HT-29 (cell line): Measurements from ENCODE around the gene SMYD3. TPM values are rescaled to one million over a fixed set of nuclear protein-coding genes. Genes with fewer than 3 reads are reported as not detected.

Source experiments
- DNase-seq: peaks from one replicate; pipeline ENCODE4 v3.0.0-alpha.2; 2015; ENCODE audit warnings: low spot score
- total RNA-seq: library from RNA; depleted of rRNA; stranded (reverse); fragments of >200 nt; shearing (Covaris generic); gene quantifications from 2 replicates; pipeline ENCODE4 v1.2.3, GENCODE V29; 2014

SMYD3 gene
- total RNA-seq, 1 experiment from 2014 or later: 24.3 TPM

DNA sequence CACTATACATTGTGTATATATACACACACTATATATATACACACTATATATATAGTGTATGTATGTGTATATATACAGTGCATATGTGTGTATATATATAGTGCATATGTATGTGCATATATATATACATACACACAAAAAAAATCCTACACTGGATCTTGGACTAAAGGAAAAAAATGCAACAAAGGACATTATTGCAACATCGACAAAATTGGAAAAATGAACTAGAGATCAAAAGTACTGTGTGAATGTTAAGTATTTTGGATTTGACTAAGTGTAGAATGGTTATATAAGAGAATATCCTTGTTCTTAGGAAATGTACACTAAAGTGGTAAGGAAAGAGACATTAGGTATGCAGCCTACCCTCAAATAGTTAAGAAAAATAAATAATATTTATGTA lies 36.5 kb downstream of the SMYD3 start:
- DNase-seq: no peak

DNA sequence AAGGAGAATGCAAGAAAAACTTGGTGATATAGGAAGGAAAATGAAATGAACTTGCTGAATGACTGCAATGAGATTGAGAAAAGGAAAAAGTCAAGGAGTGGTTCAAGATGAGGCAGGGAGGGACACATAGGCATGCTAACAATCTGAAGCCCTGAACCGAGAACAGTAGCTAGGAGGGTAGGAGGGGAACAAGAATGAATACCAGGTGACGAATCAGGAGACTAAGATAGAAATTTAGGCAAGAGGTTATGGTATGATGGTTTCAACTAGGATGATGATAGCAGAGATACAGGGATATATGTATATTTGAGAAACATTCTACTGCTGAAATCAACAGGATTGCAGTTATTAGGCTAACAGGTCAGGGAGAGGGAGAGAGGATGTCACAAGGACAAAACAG lies 44.1 kb downstream of the SMYD3 start:
- no peak for DNase-seq

DNA sequence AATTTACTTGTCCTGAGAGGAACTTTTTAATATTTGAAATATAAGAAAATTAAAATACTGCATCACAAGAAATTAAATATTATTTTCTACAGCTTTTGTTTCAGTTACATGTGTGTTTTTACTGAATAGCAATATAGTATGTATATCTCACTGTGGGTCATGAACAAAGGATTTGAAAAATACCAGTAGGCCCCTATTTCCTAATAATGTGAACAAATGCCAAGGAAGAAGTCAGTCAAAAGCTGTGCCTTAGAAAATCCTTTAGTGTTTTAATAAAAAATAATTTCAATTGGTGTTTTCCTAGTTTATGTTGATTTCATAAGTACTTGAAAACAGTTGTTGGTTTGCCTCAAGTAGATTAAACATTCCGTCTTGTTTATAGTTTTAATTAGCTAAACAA lies 46.7 kb downstream of the SMYD3 start:
- DNase-seq: no peak

DNA sequence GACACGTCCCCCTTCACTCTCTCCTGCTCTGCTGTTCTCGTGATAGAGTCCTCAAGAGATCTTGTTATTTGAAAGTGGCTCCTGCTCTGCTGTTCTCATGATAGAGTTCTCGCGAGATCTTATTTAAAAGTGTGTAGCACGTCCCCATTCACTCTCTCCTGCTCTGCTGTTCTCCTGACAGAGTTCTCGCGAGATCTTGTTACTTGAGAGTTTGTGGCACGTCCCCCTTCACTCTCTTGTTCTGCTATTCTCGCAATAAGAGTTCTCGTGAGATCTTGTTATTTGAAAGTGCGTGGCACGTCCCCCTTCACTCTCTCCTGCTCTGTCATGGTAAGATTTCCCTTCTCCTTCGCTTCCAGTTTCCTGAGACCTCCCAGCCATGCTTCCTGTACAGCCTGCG lies 47.9 kb downstream of the SMYD3 start:
- no peak for DNase-seq

DNA sequence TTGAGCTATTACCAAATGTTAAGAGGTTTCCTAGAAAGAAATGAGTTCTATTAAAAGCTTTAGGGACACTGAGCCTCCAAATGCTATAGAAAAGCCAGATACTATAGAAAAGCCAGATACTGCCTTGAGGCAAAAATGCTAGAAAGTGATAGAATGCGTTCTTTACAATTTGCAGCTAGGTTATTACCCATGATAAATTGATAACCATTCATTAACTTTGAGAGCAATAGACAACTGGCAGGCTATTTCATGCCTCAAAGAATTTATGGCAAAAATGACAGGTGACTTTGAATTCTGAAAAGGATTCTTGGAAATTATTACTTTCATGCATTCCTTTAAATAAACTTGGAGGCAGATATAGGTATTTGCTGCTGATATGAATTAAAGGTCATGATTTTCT lies 51.6 kb downstream of the SMYD3 start:
- DNase-seq: no peak

DNA sequence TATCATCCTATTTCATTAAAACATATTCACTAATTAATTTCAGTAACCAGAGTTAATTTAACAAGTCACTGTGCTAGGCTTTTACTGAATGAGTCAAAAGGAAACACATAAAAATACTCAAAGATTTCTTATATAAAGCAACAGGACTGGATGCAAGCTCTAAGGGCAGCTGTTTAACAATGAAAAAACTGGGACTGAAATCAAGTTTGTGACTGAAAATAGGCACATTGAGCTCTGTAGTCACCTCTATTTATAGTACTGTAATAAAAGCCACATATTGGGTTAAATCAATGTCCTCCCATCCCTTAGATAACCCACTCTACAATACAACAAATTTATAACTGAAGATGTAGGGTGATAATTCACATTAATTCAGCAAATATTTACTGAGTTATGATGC lies 52.4 kb downstream of the SMYD3 start:
- DNase-seq: no peak

DNA sequence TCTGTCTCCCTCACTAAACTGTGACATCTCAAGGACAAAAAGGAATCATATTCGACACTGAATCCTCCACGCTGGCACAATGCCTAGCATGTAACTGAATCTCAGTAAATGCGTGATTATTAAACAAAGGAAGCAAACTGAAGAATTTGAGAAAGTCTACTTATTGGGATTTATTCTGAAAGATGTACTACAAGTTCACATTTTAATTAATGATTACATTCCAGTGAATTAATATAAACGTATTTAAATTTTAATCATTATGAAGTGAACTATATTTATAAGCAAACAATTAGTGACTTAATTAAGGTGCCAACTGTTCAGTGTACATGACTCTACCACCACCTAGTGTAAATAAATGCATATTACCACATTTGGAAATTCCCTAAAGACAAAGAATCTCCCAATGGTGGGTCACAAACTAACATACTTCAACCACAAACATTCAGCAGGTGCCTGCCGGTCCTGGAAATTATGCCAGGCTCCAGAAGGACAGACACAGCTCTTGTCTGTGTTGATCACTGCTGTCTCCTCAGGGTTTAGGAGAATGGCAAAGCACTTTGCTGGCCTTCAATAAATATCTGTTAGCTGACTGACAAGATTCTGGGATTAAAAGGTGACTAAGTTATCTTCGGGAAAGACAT lies 56.3 kb downstream of the SMYD3 start:
- peak; percentile 66 for DNase-seq

DNA sequence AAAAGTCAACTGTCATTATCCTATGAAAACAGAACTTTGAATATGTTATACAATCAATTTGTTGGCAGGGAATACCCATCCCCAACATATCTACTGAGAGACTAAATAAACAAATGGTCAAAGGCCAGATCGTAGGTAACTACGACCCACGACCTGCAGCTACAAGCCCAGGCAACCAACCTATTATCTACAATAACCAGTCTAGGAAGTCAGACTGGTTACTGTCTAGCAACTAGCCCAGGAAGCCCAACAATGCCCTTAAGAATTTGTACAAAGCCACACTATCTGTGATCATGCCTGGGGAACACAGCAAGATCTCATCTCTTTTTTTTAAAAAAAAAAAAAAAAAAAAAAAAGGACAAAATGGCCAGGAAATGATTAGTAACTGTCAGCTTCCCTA lies 58.7 kb downstream of the SMYD3 start:
- DNase-seq: no peak

DNA sequence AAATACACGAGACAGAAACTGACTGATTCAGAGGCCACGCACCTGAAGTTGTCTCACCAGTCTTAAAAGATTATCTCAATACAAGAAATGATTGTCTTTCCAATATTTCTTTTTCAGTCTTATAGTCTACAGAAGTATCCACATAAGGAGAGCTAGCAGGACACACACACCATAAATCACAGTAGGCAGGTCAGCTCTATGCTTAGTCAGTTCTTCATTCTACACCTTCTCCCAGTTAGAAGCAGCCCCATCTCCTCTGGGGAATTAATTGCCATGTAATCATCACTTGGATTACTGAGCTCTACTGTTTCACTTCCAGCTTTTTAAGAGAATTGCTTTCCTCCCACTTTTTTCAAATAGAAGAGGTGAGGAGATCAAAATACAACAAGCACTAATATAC lies 59.6 kb downstream of the SMYD3 start:
- no peak for DNase-seq

DNA sequence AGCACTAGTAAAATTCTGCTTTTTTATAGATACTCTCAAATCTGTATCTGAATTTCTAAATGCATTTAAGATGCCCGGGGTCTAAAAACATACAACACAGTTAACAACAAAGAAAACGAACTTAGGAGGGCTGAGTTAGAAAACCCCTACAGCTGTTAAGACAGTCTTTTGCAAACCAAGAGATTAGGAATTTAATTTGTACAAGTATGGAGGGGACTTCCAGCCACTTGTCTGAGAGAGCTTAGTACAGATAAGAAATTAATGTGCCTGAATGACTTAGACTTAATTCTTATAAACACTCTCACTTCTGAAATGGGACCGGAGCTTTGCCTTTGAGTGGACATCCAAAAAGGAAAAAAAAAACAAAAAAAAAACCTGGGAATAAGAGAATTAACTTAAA lies 61.6 kb downstream of the SMYD3 start:
- no peak for DNase-seq

DNA sequence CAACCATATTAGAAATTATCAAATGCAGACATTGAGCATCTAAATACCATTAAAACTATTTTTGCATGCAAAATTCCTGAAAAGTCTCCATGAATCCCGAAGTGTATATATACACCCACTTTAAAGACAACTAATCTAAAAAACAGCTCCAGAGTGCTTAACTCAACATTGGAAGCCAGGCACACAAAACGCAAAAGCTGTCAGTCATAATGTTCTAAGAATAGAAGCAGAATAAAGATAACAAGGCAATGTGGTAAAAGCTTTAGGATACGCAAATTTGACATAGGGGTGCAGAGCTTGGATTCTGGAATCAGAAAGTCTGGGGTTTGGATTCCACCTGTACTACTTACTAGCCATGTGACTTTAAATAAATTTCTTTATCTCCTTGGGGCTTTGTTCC lies 62.5 kb downstream of the SMYD3 start:
- DNase-seq: no peak

DNA sequence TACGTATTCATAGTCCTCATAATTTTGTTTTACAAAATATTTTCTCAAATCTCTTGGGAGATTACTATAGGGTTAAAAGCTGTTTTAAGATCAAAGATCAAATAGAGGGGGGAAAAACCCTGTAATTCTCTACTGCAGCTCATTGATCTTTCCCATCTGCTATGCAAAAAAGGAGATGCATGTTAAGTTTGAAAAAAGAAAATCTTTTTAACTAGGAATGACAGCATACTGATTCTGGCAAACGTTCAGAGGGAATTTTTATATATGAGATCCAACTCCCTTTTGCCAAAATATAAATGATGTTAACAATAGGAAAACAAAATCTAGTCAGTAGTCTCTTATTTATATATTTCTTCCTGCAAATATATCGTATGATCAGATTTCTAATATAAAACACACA lies 69.1 kb downstream of the SMYD3 start:
- DNase-seq: no peak

DNA sequence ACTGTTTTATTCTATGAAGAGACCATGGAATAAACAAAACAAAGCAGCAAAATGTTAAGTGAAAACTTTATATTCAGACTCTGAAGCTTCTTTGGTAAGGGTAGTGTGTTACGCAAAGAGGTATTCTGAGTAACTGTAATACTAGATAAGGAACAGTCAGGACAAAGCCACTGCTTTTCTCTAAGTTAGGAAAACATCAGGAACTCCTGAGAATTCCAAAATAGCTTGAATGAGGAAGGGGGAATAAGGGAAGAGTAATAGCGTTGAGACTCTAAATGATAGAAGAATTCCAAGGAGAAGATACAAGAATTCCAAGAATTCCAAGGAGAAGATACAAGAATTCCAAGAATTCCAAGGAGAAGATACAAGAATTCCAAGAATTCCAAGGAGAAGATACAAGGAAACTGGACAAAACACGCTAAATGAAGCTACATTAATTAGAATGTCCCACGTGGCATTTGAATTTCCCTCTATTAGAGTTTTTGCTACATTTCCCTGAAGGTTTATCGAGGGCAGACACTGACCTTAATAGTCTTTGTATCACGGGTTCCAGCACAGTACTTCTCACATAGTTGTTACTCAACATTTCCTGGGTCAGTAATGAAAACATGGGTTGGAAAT lies 71.5 kb downstream of the SMYD3 start:
- DNase-seq: no peak

DNA sequence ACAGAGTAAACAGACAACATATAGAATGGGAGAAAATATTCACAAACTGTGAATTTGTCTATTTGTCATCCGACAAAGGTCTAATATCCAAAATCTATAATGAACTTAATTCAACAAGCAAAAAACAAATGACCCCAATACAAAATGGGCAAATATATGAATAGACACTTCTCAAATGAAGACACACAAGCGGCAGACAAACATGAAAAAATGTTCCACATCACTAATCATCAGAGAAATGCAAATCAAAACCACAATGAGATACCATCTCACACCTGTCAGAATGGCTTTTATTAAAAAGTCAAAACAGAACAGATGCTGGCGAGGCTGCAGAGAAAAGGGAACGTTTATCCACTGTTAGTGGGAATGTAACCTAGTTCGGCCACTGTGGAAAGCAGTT lies 72.7 kb downstream of the SMYD3 start:
- no peak for DNase-seq

DNA sequence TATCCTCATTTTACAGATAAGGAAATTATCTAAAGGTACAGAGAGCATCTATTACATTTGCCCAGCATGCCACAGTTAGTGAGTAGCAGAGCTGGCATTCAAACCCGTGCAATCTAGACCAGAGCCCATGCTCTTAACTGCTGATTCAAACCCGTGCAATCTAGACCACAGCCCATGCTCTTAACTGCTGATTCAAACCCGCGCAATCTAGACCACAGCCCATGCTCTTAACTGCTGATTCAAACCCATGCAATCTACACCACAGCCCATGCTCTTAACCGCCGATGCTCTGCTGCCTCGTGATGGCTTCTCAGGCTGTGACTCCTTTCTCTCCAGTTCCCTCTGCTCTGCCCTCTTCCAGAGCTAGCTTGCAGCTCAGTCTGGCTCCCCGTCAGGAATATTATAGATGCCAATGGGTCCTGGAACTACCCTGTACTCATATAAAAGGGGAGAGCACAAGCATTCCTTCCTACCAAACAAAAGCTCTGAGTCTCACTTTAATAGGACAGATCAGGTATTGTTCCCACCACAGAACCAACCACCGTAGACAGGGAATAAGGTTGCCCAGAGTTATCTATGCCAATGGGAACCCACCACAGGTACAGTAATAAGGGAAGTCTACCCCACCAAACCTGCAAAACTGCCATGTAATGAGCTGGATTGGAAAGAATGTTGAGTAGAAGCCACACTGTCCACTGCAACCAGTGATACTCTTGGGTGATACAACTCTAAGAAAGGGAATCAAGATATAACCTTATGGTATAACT lies 78.4 kb downstream of the SMYD3 start:
- no peak for DNase-seq

DNA sequence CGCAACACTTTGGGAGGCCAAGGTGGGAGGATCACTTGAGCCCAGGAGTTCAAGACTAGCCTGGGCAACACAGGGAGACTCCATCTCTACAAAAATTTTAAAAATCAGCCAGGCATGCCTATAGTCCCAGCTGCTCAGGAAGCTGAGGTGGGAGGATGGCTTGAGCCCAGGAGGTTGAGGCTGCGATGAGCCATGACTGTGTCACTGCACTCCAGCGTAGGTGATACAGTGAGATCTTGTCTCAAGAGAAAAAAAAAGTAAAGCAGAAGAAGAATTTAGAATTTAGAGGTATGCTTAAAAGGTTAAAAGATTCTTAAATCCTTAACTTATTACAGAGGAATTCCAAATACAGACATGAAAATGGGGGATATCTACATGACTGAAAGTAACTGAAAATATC lies 79.5 kb downstream of the SMYD3 start:
- no peak for DNase-seq

DNA sequence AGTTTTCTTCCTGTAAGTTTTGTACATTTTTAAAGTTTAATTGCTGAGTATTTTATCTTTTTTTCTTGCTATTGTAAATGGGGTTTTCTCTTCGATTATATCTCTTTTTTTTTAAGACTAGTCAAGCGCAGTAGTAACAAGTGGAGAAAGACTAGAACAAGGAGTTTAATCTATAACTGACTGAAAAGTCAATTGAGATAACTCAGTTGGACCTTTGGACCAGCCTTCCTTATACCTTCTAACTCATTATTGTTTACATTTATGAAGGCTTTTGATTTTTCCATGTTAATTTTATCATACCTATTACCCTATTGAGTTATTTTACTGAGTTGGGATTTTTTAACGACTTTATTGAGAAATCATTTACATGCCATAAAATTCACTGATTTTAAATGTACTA lies 81.2 kb downstream of the SMYD3 start:
- peak; percentile 3 for DNase-seq

DNA sequence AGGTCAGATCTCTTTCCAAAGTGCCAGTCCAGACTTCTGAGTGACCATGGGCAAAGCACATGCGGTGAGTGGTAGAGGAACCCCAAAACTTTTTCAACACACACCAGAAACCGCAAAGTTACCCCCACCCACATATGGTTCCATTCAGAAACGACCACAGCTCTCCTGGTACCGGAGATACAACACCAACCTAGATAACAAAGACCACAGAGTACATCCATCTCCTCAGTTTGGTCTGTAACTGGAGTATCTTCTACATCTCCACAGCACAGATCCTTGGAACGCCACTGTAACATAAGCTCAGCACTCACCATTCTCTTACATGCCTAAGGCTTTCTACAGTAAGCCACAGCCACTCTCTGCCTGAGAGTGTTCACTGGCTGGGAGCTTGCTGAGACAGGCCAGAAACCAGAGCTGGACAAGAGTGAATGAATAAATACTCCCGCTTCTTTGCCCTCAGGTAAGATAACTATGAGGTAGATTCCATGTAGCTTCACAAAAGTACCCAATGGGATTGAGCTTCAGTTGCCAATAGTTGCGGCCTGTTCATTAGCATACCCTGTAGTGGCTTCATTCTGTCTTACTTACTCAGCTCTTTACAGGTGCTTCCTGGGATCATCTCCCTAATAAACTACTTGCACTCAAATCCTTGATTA lies 81.8 kb downstream of the SMYD3 start:
- no peak for DNase-seq

DNA sequence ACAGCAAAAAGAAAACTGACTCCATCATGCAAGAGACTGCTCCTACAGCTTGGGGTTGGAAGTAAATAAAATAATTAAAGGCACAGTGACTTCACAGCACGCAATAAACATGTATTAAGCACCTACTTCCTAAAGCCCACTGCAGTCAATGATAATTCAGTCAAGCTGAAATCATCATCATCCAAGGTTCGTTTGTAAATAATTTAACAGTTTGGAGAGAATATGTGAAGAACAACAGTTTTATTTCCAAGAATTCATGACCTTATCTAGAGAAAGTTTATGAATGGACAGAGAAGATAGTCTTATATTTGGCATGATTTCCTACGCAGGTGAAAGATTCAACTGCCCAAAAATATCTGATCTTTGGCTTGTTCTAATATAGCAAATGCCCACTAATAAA lies 86.8 kb downstream of the SMYD3 start:
- no peak for DNase-seq

DNA sequence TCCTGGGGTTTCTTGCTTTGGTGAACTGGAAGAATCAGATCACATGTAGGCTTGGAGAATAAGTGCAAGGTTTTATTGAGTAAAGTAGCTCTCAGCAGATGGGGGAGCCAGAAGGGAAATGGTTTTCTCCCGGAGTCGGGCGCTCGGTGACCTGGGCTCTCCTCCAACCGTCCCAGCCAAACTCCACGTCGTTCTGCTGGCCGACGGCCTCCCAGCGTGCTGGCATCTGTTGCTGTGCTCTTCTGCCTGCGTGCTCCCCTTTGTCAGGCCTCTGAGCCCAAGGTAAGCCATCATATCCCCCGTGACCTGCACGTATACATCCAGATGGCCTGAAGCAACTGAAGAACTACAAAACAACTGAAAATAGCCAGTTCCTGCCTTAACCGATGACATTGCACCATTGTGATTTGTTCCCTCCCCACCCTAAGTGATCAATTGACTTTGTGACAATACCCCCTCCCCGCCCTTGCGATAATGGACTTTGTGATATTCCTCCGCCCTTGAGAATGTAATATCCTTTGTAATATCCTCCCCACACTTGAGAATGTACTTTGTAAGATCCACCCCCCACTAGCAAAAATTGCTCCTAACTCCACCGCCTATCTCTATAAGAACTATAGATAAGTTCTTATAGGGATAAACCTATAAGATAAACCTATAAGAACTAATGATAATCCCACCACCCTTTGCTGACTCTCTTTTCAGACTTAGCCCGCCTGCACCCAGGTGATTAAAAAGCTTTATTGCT lies 88.3 kb downstream of the SMYD3 start:
- no peak for DNase-seq

DNA sequence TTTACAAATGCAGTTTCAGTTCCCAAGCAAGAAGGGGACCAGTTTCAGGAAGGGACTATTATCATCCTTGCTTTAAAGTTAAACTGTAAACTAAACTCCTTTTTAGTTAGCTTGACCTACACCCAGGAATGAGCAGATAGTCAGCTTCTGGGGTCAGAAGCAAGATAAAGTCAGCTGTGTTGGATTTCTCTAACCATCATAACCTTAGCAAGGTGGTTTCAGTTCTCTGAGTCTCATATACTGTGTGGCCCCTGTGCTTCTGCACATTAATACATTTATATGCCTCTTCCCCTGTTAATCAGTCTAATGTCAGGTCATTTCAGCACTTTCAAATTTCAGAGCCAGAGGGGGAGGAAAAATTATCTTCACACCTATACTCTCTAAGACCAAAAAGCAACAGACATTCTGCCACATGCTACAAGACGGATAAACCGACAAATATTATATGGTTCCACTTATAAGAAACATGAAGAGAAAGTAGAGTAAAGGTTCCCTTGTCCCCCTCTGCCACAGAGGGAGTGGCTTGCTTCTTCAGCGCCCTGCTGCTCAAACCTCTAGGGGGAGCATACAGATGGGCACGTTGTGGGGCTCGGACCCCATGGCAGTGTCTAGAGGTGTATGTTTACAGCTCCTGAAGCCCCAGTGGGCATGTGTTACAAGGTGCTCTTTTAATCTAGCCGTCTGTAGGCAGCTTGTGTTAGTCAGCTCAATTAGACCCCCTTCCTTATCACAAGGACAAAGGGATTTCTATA lies 89.1 kb downstream of the SMYD3 start:
- DNase-seq: no peak
